HG03342 (cell line): ENCODE data around the gene CDC25B.

Source experiments
- ATAC-seq: cut with Tn5 transposase; IDR thresholded peaks from one replicate; pipeline ENCODE4 v1.9.1; 2021; ENCODE audit warnings: mild to moderate bottlenecking, moderate library complexity; ENCODE audit not compliant: unreplicated experiment

The CDC25B gene

DNA sequence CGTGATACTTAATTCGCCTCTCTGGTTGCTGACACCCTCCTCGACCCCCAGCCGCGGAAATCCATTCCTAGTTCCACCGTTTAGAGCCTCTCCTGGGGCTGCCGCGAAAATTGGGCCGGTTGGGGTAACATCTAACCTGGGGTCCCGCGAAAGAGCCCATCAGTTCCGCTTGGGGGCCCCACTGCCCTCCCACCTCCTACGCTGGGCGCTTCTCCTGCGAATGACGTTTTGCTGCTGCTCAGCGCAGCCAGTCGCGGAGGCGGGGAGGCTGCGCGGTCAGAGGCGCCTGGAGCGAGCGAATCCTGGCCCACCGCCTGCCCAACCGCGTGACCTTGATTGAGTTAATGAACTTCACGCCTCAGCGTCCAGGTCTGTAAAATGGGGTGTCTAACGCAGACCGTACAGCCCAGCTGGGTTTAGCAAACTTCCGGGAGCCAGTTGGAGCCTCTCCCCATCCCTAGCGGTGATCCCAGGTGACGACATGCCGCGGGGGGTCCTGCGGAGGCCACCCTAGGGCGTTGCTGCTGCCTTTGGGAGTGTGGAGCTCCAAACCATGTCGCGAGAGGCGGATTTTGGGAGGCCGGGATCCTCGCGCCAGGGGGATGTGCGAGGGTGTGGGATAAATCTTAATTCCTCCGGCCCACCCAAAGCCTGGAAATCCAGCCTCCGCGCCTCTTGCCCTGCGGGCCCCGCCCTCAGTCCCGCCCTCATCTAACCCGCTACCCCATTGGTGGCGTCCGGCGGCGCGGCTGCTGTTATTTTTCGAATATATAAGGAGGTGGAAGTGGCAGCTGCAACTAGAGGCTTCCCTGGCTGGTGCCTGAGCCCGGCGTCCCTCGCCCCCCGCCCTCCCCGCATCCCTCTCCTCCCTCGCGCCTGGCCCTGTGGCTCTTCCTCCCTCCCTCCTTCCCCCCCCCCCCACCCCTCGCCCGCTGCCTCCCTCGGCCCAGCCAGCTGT is at the start of gene CDC25B:
Gene CDC25B, plus strand, starts transcription at position 800 of the 958 bp plus-strand sequence. CDS start 222 bp downstream, outside the sequence.
- ATAC-seq, result peak; percentile 57

GRCh38 chr20:3747471-3747870 is 48.6 kb upstream of the CDC25B start:
- ATAC-seq, result no peak

DNA sequence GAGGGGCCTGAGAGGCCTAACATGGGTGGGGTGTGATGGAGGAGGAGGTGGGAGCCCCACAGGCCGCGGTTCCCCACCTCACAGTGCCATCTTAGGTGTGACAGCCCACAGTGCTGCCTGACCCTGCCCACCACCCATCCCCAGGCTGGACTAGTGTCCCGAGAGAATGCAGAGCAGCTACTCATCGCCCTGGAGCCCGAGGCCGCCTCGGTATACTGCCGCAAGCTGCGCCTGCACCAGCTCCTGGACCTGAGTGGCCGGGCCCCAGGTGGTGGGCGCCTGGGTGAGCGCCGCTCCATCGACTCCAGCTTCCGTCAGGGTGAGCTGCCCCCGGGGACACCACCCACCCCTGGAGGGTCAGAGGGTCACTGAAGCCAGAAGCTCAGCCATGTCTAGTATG is 48.0 kb upstream of the CDC25B start:
- no peak for ATAC-seq

- ATAC-seq, result no peak
These were observed 46.9 kb upstream of the CDC25B start for GRCh38 chr20:3749087-3749688.

DNA sequence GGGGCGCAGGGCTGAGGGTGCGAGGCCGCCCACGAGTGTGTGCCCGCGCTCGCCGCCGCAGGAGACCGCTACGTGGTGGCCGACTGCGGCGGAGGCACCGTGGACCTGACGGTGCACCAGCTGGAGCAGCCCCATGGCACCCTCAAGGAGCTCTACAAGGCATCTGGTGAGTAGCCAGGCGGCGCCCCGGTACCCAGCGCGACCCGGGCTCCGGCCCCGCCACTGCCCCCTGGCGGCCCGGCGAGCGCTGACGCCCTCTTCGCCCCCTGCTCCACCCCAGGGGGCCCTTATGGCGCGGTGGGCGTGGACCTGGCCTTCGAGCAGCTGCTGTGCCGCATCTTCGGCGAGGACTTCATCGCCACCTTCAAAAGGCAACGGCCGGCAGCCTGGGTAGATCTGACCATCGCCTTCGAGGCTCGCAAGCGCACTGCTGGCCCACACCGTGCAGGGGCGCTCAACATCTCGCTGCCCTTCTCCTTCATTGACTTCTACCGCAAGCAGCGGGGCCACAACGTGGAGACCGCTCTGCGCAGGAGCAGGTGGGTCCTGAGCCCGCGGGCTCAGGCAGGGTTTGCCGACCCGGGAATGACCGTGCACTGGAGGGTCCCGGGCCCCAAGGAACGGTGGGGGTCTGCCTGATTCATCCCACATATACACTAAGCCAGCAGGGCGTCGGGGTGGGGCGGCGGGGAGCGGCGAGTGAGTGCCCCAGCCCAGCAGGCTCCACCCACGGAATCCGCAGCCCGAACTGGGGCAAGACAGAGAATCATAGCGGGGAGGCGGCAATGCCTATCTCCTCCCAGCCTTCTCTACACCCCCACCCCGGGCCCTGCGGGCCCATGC is 46.2 kb upstream of the CDC25B start:
- ATAC-seq, result no peak

DNA sequence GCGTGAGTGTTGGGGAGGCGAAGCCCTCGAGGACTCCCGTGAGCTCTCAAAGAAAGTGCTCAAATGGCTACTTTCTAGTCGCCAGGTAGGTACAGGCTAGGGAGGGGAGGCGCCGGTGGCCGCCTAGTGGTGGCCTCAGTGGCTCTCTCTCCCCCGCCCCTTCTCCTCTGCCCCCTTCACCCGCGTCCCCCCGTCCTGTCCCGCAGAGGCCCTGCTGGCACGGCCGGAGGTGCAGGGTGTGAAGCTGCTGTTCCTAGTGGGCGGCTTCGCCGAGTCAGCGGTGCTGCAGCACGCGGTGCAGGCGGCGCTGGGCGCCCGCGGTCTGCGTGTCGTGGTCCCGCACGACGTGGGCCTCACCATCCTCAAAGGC is 44.8 kb upstream of the CDC25B start:
- no peak for ATAC-seq

GRCh38 chr20:3751675-3752385 is 44.3 kb upstream of the CDC25B start:
- ATAC-seq, result no peak

GRCh38 chr20:3752386-3752759 is 43.7 kb upstream of the CDC25B start:
- ATAC-seq, result no peak

DNA sequence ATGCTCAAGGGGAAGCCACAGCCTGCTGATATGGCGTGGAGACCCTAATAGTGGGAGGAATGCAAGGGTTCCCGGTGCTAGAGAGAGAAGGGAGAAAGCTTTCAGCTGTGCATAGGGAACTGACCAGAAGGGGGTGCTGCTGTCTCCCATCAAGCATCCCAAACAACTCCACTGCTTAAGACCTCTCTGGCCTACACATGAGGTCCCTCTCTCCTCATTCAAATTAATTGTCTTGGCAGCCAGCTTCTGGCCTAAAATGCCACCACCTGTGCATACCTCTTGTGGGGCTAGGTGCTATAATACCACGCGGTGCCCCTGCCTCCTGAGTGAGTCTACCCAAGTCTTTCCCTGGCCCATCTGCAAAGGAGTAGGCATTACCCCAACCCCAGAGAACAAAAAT is 43.0 kb upstream of the CDC25B start:
- no peak for ATAC-seq

DNA sequence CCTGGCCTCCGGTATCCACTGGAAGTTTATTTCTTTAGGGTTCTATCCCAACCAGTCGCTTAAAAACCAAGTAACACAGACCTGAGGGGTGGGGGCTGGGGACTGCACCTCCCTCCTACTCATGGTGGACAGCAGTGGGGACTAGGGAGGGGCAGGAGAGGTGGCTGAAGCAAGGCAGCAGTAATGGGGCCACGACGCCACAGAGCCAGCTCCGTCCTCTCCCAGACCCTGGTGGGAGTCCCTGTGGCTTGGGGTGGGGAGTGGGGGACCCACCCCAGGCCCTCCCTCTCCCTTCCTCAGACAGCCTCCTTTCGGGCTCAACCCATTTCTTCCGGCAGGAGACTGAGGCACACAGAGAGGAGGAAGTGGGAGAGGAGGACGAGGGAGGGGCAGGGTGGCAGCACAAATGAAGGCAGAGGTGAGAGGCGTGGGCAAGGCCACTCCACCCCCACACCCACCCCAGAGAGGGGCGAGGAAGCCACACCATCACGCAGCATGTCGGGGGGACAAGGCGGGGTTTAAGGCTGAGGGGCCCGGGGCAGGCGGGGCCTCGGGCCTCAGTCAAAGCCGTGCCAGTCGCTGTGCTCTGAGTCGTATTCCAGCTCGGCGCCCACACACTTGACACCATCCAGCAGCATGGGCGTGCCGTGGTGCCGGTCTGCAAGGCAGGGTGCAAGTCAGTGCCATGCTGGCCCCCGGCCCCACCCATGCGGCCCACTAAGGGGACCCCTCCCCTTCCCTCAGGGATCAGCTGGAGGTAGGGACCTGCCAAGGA is 42.4 kb upstream of the CDC25B start:
- no peak for ATAC-seq

DNA sequence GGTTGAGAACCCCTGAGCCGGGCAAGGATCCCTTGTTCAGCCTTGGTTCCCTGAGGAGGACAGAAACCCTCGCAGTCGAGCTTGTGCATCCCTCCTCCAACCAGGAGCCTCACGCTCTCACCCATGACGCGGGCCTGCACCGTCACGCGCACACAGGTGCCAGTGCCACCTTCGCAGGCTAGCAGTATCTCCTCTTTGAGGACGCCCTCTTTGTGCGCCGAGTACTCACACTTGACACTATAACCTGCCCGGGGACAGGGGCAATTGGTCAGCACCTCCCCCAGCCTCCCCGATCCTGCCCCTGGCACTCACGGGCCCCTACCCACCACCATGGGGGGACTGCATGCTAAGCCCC is 41.9 kb upstream of the CDC25B start:
- ATAC-seq, result no peak

DNA sequence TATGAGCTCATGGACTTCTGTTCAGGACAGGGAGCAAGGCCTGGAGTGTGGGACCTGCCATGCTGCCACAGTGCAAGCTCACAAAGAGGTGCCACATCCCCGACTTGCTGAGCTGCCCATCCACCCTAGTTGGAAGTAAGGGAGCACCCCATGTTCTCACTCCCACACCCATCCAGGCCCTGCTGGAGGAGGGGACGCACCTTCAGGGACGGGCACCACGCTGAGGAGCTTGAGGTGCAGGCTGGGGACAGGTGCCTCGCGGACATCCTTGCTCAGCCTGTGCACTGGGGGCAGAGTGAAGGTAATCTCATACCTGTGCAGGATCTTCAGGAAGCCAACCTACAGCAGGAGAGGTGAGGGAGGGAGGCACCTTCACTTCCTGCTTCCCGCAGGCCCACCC is 40.8 kb upstream of the CDC25B start:
- no peak for ATAC-seq

DNA sequence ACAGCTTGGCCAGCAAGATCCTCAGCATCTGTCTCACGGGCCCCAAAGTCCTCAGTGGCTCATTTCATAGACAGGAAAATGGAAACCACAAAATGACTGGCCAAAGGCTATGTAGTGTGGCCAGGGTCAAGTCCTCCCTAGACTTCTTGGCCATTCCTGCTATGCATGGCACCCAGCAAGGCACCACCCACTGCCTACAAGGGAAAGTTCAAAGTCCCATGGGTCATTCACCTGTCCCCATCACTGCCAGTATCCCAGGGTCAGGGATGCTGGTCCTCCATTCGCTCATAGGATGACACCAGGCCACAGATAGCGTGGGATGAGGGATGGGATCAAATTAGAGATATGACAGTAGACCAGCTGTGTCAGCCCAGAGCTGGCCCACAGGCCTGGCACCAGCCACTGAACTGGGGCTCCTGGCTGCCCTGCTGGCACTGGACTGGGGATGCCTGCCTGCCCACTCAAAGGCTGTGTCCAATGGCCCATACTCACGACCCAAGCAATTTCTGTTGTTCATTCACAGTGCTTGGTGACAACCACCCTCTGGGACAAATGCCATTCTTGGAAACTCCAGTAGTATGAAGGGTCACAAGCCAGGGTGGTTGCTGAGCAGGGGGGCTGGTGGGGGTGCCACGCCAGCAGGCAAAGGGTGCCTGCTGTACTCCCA is 40.2 kb upstream of the CDC25B start:
- no peak for ATAC-seq

GRCh38 chr20:3757268-3757667 is 38.8 kb upstream of the CDC25B start:
- no peak for ATAC-seq

DNA sequence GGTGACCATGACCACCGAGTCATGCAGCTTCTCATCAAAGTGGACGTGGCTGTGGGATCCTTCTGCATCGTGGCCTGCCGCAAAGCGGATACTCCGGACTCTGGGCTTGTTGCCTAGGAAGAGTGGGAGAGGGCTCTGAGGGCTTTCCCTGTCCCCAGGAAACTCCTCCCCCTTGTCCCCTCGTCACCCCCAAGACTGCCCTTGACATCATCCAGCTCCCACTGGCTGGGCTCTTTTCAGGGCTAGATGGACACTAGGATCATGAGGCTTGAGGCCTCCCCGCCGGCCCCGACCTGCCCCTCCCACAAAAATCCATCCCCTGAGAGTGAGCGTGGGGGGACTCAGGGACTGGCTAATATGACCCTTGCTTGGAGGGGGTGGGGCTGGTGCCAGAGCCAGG is 37.5 kb upstream of the CDC25B start:
- ATAC-seq, result no peak

GRCh38 chr20:3759316-3759823 is 36.7 kb upstream of the CDC25B start:
- no peak for ATAC-seq

GRCh38 chr20:3759884-3760283 is 36.2 kb upstream of the CDC25B start:
- ATAC-seq, result no peak

DNA sequence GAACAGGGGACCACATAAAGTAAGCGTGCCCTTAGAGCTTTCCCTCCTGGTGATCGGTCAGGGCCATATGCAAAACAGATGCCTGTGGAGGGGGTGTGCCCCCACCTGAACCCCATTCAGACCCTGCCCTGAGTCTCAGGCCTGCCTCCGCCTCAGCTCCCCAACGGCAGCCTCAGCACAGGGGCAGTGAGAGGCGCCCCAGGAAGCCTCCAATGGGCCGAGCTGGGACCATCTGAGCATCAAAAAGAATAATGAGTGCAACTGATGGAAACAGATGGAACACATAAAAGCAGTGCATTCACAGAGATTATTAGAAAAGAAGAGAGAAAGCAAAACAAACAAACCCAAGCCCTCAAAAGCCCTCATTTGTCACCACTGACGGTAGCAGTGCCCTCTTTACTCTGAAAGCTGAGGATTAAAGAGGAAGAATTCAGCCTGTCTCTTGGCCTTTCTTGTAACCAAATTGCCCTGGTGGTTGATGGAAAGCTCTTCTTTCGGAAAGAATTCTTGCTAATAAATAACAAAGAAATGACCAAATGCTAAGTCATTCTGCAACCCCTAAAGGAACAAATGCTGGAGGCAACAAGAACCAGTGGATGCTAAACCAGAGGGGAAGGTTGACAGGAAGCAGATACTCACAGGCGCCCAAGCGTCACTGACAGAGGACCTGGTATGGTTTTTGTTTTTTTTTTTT is 35.3 kb upstream of the CDC25B start:
- ATAC-seq, result no peak
